ENCODE data around the gene NKX1-1.

NKX1-1 gene

DNA sequence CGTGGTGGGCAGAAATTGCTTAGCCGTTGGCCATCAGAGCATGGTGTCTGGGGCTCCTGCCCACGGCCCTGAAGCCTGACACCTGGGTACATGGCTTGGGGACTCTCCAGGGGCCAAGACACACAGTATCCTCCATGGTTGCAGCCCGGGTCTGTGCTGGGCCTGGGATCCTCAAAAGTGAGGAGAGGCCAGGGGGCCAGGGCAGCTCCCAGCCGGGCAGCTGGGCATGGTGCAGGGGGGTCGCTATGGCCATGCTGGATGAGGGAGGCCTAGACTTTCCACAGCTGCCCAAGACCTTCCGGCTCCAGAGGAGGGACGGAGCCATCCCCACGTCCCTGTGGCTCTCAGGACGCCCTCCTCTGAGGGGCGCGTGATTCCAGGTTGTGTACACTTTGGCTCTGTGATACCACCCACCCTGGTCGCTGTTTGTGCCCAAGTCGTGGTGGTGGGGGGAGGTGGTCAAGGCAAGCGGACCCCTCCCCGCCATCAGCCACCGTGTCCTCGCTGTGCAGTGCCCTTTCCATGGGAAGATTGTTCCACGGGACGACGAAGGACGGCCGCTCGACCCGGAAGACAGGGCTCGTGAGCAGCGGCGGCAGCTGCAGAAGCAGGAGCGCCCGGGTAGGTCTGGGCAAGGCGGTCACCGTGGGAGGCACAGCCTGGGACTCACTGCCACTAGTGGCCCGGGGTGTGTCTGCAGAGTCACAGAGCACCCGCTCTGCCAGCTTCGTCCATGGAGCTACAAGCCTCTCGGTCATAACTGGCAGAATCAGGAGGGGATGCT is 25.7 kb downstream of the NKX1-1 start:
- Histone ChIP-seq H2AFZ (ENCODE audit: low read length) (no peak overlapping the region), H3K9me3 (replicated peaks in 1 of 2; ENCODE audit: control insufficient read depth in 2 of 2, insufficient read depth in 1 of 2, low read depth in 1 of 2, low read length in 2 of 2) (no peaks in the 10 kb centered on the region), H3K14ac (ENCODE audit: low read length) (peak overlapping the region; percentile 56), H3K9ac (ENCODE audit: low read depth, low read length, poor library complexity) (no peak overlapping the region), H2BK5ac (ENCODE audit: low read length) (no peak overlapping the region), H3K27ac (replicated peaks; ENCODE audit: low read length) (no peak overlapping the region), H2BK12ac (ENCODE audit: low read length) (peak overlapping the region; percentile 58), H3K4ac (ENCODE audit: low read length) (no peak overlapping the region), H4K8ac (ENCODE audit: low read depth, low read length) (no peak overlapping the region), H3K36me3 (replicated peaks in 1 of 2; ENCODE audit: control insufficient read depth in 2 of 2, insufficient read depth in 2 of 2, low read length in 2 of 2) (peaks cover 0 to 11% of the 10 kb centered on the region in 2 donors), H3K4me2 (ENCODE audit: insufficient read depth, low read length, poor library complexity, severe bottlenecking) (no peak overlapping the region), H3K4me3 (ENCODE audit: low read length in 2 of 2) (no peak overlapping the region), H2AK5ac (ENCODE audit: low read depth, low read length) (peak overlapping the region; percentile 46), H2BK120ac (ENCODE audit: low read depth, low read length) (no peak overlapping the region), H3K4me1 (ENCODE audit: control insufficient read depth in 2 of 2, insufficient read depth in 1 of 2, low read depth in 1 of 2, low read length in 2 of 2) (peaks cover 0 to 7% of the 10 kb centered on the region in 2 donors), H3K18ac (ENCODE audit: low read length) (peak overlapping the region; percentile 48), H3K79me1 (ENCODE audit: low read depth, low read length) (no peaks in the 10 kb centered on the region), H3K23ac (ENCODE audit: low read depth, low read length, poor library complexity) (peak overlapping the region; percentile 80), H3K27me3 (ENCODE audit: control insufficient read depth in 3 of 3, insufficient read depth in 3 of 3, low read depth in 1 of 3, low read length in 3 of 3) (no peaks in the 10 kb centered on the region), H4K91ac (ENCODE audit: low read depth, low read length, poor library complexity) (no peak overlapping the region), H2BK15ac (ENCODE audit: low read length) (no peak overlapping the region)
- no peak for DNase-seq (ENCODE audit: low spot score)
- WGBS, 2 donors (ENCODE audit: extremely low coverage in 2 of 2, insufficient read length in 2 of 2, insufficient replicate concordance in 1 of 2): no CpG with 5 or more reads among the region's 36 CpGs

DNA sequence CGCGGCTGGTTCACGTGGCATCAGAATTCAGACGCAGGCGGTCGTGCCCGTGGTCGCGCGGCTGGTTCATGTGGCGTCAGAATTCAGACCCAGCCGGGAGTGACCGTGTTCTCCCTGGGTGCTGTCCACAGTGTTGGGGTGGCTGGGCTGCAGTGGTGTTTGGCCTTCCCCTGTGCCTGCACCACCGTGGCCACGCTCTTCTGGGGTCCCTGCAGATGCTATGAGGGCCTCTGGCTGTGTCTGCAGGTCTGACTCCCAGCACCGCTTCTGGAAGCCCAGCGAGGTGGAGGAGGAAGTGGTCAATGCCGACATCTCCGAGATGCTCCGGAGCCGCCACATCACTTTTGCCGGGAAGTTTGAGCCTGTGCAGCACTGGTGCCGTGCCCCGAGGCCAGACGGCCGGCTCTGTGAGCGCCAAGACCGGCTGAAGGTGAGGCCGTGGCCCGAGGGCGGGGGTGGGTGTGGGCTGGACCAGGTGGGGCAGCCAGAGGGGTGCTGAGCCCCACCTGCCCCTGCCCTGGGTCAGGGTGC is 26.4 kb downstream of the NKX1-1 start:
- Histone ChIP-seq H3K4me2 (ENCODE audit: insufficient read depth, low read length, poor library complexity, severe bottlenecking) (no peak overlapping the region), H3K9me3 (replicated peaks in 1 of 2; ENCODE audit: control insufficient read depth in 2 of 2, insufficient read depth in 1 of 2, low read depth in 1 of 2, low read length in 2 of 2) (no peaks in the 10 kb centered on the region), H3K27me3 (ENCODE audit: control insufficient read depth in 3 of 3, insufficient read depth in 3 of 3, low read depth in 1 of 3, low read length in 3 of 3) (no peaks in the 10 kb centered on the region), H3K27ac (replicated peaks; ENCODE audit: low read length) (no peak overlapping the region), H2BK5ac (ENCODE audit: low read length) (no peak overlapping the region), H3K4me1 (ENCODE audit: control insufficient read depth in 2 of 2, insufficient read depth in 1 of 2, low read depth in 1 of 2, low read length in 2 of 2) (peaks cover 0 to 7% of the 10 kb centered on the region in 2 donors), H3K36me3 (replicated peaks in 1 of 2; ENCODE audit: control insufficient read depth in 2 of 2, insufficient read depth in 2 of 2, low read length in 2 of 2) (peaks cover 0 to 15% of the 10 kb centered on the region in 2 donors), H3K9ac (ENCODE audit: low read depth, low read length, poor library complexity) (no peak overlapping the region), H3K4me3 (ENCODE audit: low read length in 2 of 2) (no peak overlapping the region), H3K18ac (ENCODE audit: low read length) (peak overlapping the region; percentile 38), H2BK120ac (ENCODE audit: low read depth, low read length) (no peak overlapping the region), H4K8ac (ENCODE audit: low read depth, low read length) (no peak overlapping the region), H2BK15ac (ENCODE audit: low read length) (no peak overlapping the region), H2AK5ac (ENCODE audit: low read depth, low read length) (peak overlapping the region; percentile 46), H3K79me1 (ENCODE audit: low read depth, low read length) (no peaks in the 10 kb centered on the region), H3K23ac (ENCODE audit: low read depth, low read length, poor library complexity) (no peak overlapping the region), H2BK12ac (ENCODE audit: low read length) (no peak overlapping the region), H3K14ac (ENCODE audit: low read length) (peak overlapping the region; percentile 89), H2AFZ (ENCODE audit: low read length) (no peak overlapping the region), H4K91ac (ENCODE audit: low read depth, low read length, poor library complexity) (no peak overlapping the region), H3K4ac (ENCODE audit: low read length) (no peak overlapping the region)
- no peak for DNase-seq (ENCODE audit: low spot score)
- no CpG with 5 or more reads among the region's 31 CpGs for WGBS, 2 donors (ENCODE audit: extremely low coverage in 2 of 2, insufficient read length in 2 of 2, insufficient replicate concordance in 1 of 2)

DNA sequence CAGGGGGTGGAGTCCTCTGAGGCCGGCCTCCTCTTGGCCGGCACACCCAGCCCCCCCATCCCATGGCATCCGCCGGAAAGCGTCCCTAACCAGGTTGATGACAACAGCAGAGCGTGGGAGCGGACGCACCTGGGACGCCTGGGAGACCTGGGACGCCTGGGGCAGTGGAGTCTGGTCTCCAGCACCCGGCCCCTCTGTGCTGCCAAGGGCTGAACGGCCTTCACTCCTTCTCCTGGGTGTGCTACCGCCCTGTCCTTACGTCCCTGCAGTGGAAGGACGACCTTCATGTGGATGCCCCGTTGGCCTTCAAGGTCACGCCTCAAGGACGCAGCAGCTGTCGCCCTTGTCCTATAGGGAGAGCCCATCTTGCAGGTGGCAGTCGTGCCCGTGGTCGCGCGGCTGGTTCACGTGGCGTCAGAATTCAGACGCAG is 26.9 kb downstream of the NKX1-1 start:
- Histone ChIP-seq H4K8ac (ENCODE audit: low read depth, low read length) (no peak overlapping the region), H3K36me3 (replicated peaks in 1 of 2; ENCODE audit: control insufficient read depth in 2 of 2, insufficient read depth in 2 of 2, low read length in 2 of 2) (peaks cover 0 to 14% of the 10 kb centered on the region in 2 donors), H3K27ac (replicated peaks; ENCODE audit: low read length) (no peak overlapping the region), H3K18ac (ENCODE audit: low read length) (no peak overlapping the region), H3K4me3 (ENCODE audit: low read length in 2 of 2) (no peak overlapping the region), H3K4me2 (ENCODE audit: insufficient read depth, low read length, poor library complexity, severe bottlenecking) (no peak overlapping the region), H4K91ac (ENCODE audit: low read depth, low read length, poor library complexity) (no peak overlapping the region), H3K9ac (ENCODE audit: low read depth, low read length, poor library complexity) (peak overlapping the region; percentile 24), H2BK12ac (ENCODE audit: low read length) (no peak overlapping the region), H3K79me1 (ENCODE audit: low read depth, low read length) (no peaks in the 10 kb centered on the region), H3K4me1 (ENCODE audit: control insufficient read depth in 2 of 2, insufficient read depth in 1 of 2, low read depth in 1 of 2, low read length in 2 of 2) (peaks cover 0 to 7% of the 10 kb centered on the region in 2 donors), H2BK5ac (ENCODE audit: low read length) (no peak overlapping the region), H2BK15ac (ENCODE audit: low read length) (no peak overlapping the region), H2AK5ac (ENCODE audit: low read depth, low read length) (no peak overlapping the region), H2BK120ac (ENCODE audit: low read depth, low read length) (no peak overlapping the region), H3K23ac (ENCODE audit: low read depth, low read length, poor library complexity) (peak overlapping the region; percentile 22), H3K14ac (ENCODE audit: low read length) (peak overlapping the region; percentile 89), H3K4ac (ENCODE audit: low read length) (no peak overlapping the region), H3K9me3 (replicated peaks in 1 of 2; ENCODE audit: control insufficient read depth in 2 of 2, insufficient read depth in 1 of 2, low read depth in 1 of 2, low read length in 2 of 2) (no peaks in the 10 kb centered on the region), H2AFZ (ENCODE audit: low read length) (no peak overlapping the region), H3K27me3 (ENCODE audit: control insufficient read depth in 3 of 3, insufficient read depth in 3 of 3, low read depth in 1 of 3, low read length in 3 of 3) (no peaks in the 10 kb centered on the region)
- DNase-seq (ENCODE audit: low spot score): no peak
- WGBS, 2 donors (ENCODE audit: extremely low coverage in 2 of 2, insufficient read length in 2 of 2, insufficient replicate concordance in 1 of 2): no CpG with 5 or more reads among the region's 27 CpGs

DNA sequence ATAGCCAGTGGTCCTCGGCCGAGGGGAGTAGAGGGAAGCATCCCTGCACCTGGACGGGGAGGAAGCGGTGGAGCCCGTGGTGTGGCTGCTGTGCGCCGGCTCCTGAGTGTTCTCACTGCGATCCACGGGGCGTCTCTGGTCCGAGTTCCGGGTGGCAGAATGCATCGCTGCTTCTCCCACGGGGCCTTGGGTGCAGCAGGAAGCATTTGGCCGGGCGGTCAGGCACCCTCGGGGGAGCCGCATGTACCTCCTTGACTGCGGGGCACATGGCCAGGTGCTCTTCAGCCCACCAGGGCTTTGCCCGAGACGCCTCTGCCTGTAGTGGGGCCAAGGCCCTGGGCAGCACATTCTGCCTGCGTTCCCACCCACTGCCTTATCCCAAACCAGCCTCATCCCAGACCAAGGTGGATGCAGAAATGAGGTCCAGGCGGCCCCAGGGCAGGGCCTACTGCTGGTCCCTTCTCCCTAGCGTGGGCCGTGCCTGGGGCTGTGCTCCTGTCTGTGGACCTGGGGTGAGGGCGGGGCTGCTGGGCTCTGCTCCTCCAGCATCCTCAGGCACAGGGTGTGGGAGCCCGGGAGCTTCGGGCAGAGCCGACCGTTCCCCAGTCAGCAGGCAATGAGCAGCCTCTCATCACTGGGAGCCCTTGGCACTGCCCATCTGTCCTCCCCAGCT is 27.5 kb downstream of the NKX1-1 start:
- no peak overlapping the region for H3K27ac ChIP-seq (replicated peaks; ENCODE audit: low read length)
- H3K4me1 ChIP-seq (ENCODE audit: control insufficient read depth in 2 of 2, insufficient read depth in 1 of 2, low read depth in 1 of 2, low read length in 2 of 2): peaks cover 0 to 7% of the 10 kb centered on the region in 2 donors
- peak overlapping the region; percentile 76 for H3K4ac ChIP-seq (ENCODE audit: low read length)
- no peak overlapping the region for H2BK15ac ChIP-seq (ENCODE audit: low read length)
- WGBS, 2 donors (ENCODE audit: extremely low coverage in 2 of 2, insufficient read length in 2 of 2, insufficient replicate concordance in 1 of 2): no CpG with 5 or more reads among the region's 30 CpGs
- H3K27me3 ChIP-seq (ENCODE audit: control insufficient read depth in 3 of 3, insufficient read depth in 3 of 3, low read depth in 1 of 3, low read length in 3 of 3): no peaks in the 10 kb centered on the region
- peaks cover 2 to 10% of the 10 kb centered on the region in 2 donors for H3K36me3 ChIP-seq (replicated peaks in 1 of 2; ENCODE audit: control insufficient read depth in 2 of 2, insufficient read depth in 2 of 2, low read length in 2 of 2)
- H2BK12ac ChIP-seq (ENCODE audit: low read length): no peak overlapping the region
- H4K8ac ChIP-seq (ENCODE audit: low read depth, low read length): no peak overlapping the region
- H3K14ac ChIP-seq (ENCODE audit: low read length): peak overlapping the region; percentile 82
- H3K9me3 ChIP-seq (replicated peaks in 1 of 2; ENCODE audit: control insufficient read depth in 2 of 2, insufficient read depth in 1 of 2, low read depth in 1 of 2, low read length in 2 of 2): no peaks in the 10 kb centered on the region
- H3K4me2 ChIP-seq (ENCODE audit: insufficient read depth, low read length, poor library complexity, severe bottlenecking): no peak overlapping the region
- no peak overlapping the region for H3K9ac ChIP-seq (ENCODE audit: low read depth, low read length, poor library complexity)
- no peak overlapping the region for H2AFZ ChIP-seq (ENCODE audit: low read length)
- H4K91ac ChIP-seq (ENCODE audit: low read depth, low read length, poor library complexity): no peak overlapping the region
- H2AK5ac ChIP-seq (ENCODE audit: low read depth, low read length): peak overlapping the region; percentile 21
- H2BK5ac ChIP-seq (ENCODE audit: low read length): no peak overlapping the region
- no peaks in the 10 kb centered on the region for H3K79me1 ChIP-seq (ENCODE audit: low read depth, low read length)
- H3K23ac ChIP-seq (ENCODE audit: low read depth, low read length, poor library complexity): peak overlapping the region; percentile 31
- no peak overlapping the region for H2BK120ac ChIP-seq (ENCODE audit: low read depth, low read length)
- H3K4me3 ChIP-seq (ENCODE audit: low read length in 2 of 2): no peak overlapping the region
- DNase-seq (ENCODE audit: low spot score): no peak
- H3K18ac ChIP-seq (ENCODE audit: low read length): no peak overlapping the region

Measured in neuronal stem cell (in vitro differentiated cells).